ENCODE measurements around the gene APOA1.

Gene APOA1

DNA sequence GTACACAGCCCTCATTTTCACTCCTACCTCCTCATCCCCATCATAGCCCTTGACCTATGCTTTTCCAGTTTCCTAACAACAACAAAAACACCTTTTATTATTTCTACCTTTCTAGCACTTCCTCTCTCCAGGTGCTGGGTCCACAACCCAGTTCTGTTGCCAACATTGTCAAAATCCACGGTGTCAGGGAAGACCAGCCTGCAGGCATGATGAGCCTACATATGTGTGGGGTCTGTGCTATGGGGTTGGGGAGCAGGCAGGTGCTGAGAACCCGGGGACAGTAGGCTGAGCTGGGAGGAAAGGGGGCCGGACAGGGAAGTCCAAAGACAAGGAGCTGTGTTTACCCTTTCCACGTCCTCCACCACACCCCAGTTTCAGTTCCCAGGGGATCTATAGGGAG, 48.9 kb downstream of the APOA1 start:
- DNase-seq (ENCODE audit: low spot score) = no peak

DNA sequence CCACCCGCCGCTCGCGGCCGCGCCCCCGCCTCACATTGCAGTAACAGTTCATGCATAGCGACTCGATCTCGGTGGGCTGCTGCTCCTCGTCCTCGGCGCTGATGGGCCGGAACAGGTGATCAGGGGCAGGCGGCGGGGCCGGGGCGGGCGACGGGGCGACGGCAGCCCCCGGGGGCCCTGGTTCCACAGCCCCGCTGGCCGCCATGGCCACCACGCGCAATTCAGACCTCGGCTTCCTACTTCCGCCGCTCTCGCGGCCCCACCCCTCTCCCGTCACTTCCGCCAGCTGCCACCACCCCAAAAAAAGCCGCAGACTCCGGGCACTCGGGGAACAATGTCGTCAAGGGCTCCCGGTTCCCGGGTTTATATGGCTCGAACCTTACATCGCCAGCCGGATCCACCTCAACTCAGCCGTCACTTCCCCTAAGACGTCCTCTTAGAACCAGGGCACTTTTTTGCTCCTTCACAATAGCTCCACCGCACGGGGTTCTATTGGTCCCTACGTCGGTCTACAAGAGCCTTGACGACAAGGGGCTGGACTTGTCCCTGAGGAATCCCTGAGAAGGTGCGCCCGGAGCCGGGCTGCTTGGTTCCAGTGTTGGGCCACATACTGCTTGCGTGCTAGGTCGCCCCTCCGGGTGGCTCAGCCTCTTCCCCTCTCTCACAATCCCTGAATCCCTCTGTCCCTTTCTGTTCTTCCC, 49.5 kb downstream of the APOA1 start, which contains the start of gene ZPR1:
ZPR1 (minus strand) TSS at position 238 of the 701 bp plus-strand sequence; CDS start at position 205, 33 bp downstream.
- DNase-seq (ENCODE audit: low spot score) = peak; percentile 80

DNA sequence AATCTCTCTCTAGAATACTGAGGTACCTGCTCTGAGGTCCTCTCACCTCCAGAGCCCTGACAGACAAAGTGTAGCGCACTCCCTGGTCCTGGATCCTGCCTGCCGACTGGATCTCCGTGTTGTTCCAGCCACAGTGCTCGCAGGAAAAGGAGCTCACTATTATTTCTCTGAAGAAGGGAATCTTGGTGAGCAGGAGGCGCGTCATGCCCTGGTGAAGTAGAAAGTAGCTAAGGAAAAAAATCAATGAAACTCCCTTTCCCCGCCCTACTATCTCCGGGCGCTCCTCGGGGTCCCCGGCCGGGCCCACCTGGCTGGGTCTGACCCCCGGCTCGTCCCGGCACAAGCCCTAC, 50.0 kb downstream of the APOA1 start:
- no peak for DNase-seq (ENCODE audit: low spot score)

DNA sequence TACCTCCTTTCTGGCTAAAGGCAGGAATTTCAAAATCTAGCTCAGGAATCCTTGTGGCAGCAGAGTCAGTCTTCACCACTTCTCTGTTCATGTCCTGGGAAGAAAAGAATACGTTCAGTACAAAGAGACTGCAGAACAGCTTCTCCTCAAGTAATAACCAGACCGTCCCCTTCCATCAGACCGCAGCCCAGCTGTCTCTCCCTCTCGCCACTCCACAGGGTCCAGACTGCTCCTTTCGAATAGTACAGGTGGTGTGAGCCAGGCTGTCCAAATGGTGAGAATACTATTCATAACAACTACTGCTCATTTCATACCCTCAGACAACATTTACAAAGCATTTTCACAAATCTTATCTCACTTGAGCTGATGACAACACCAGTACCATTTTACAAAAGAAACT, 50.5 kb downstream of the APOA1 start:
- no peak for DNase-seq (ENCODE audit: low spot score)

DNA sequence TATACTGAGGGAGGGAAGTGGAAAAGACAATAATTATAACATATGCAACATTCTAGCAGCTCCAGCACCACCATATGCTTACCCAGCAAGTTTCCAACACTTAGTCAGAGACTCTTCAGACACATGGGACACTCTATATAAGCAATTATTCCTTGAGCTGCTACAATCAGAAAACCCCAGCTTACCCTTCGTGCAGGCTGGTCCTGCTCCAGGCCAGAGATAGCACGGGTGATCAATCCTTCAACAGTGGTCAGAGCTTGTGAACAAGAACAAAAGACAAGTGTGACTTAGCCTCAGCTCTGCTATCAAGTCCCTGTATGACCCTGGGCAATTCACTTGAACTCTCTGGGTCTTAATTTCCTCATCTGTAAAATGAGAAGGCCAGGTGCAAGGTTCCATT, 51.1 kb downstream of the APOA1 start:
- DNase-seq (ENCODE audit: low spot score) = no peak
